CD4-positive, alpha-beta T cell treated with Interleukin-6 at 100 ng/mL for 8 hours (primary cell): ENCODE data around the gene CIB4.

ENCODE experiments used
- DNase-seq: peaks from one replicate; pipeline ENCODE4 v3.0.0-alpha.2; 2020; ENCODE audit warnings: mixed read lengths, low spot score

The CIB4 gene

DNA sequence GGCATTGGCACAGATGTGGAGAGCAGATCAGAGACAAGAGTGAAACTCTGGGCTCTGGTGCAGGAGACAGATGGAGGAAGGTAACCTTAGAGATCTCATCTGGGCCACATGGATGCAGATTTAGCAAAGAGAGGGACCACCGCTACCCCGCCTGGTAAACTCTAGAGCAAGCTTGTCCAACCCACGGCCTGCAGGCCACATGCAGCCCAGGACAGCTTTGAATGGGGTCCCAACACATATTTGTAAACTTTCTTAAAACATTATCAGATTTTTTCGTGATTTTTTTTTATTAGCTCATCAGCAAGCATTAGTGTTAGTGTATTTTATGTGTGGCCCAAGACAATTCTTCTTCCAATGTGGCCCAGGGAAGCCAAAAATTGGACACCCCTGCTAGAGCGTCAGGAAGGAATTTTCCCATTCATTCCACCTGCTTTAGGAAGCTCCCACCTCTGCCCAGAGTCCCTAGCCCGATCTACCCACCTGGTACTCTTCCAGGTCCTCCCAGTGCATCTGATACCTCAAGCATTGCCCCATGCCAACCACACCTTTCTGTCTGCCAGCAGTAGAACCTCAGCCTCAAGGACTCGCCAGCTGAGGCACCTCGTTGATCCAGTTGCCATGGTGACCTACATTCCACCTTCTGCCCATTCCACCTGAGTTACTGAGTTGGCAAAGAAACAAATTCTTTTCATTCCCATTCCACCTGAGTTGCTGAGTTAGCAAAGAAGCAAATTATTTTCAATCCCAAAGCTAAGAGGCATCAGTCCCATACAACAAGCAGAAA, at the start of gene CIB4:
TSS of gene CIB4 (minus strand) at position 586 of the 784 bp plus-strand sequence. CDS start at position 534, 52 bp downstream.
- DNase-seq, result no peak

DNA sequence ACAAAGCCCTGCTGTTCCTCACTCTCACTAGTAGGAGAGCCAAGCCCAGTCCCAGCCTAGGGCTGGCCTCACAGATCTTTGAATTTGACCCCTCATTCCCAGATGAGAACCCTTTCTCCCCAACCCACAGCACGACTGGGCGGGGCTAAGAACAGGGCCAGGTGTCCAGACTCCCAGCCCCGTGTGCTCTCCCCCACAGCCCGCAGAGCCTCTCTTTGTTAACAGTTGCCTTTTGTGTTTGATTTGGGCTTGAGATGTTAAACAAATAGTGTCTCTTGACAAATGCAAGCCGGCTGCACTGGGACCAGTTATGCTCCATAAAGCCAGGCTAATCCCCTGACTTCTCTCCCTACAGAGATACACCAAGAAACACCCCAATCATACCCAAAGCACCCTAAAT, 46.6 kb upstream of the CIB4 start:
- no peak for DNase-seq

DNA sequence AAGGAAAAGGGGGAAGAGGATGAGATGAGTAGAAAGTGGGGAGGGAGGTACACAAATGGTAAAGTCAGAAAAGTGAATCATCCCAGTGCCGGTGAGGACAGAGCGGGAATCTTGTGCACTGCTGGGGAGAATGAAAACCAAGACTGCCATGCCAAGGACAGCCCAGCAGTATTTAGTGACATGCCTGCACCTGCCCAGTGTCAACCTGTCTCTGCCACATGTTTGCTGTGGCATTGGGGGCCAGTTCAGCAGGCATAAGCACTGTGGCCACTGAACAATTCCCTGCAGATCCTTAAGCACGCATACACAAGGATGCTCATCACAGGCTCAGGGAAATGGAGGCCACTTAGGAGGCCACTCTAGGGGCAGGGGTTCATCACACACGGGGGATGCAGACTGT, 46.2 kb upstream of the CIB4 start:
- no peak for DNase-seq

DNA sequence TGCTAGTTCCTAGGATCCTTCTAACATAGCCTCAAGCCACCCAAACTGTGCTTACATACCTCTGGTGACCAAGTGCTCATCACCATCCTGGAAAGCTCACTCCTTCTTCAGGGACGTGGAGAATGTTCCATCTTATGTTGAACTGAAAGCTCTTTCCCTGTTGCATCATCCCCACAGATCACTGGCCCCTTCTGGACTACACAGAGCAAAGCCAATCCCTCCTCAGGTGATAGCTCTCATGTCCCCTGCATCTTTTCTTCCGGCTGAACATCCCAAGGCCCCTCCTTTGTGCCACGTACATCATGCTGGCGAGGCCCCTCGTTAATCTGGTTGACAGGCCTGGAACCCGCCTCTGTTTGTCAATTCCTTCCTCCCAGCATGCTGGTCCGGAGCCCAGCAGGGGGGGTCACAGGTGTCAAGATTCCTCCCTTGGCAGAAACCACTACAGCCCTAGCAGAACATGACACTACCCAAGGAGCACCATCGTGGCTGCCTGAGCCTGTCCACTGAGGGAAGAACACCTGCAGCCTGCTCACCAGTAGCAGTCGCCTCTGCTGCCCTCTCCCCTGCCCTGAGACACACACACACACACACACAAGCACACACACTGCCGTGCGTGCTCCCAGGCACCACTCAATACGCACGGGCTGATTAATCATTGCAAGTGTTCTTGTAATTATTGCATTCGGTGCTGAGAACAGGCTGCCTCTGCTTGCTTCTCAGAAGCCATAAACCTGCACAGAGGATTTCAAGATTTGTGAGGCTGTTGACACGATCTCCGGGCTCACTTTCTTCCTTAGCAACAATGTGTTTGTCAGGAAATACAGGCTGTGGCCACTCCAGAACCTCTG, 45.0 kb upstream of the CIB4 start:
- DNase-seq, result no peak

DNA sequence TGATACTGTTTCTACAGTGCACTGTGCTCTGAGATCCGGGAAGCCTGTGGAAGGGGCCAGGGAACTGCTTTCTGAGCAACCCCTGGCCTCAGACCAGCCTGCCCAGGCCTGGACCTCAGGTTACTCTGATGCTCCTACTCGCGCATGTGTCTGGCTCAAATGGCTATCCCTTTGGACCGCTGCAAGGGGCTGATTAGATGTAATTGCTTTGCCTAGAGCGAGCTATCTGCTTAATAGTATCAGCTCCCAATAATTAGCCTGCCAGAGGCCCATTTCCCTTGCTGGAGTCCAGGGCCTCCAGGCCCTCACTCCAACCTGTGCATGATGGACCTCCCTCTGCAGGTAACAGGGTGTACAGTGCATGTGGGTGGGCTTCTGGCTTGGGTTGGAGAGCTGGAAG, 44.2 kb upstream of the CIB4 start:
- no peak for DNase-seq

DNA sequence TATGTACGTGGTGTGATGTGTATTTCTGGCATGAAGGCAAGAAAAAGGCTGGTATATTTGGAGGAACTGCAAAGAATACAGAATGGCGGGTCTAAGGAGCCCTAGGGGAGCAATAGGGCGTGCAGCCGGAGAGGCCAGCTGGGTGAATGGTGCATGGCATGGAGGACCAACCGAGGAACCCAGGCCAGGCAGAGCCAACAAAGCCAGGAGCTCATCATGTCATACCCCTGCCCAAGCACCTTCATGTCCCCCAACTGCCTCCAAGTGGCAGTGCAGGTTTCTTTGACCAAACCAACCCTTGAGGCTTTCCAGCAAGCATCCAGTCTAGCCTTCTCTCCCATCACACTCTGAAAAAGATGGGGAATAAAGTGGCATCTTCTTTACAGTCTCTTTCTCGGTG, 42.4 kb upstream of the CIB4 start:
- no peak for DNase-seq

DNA sequence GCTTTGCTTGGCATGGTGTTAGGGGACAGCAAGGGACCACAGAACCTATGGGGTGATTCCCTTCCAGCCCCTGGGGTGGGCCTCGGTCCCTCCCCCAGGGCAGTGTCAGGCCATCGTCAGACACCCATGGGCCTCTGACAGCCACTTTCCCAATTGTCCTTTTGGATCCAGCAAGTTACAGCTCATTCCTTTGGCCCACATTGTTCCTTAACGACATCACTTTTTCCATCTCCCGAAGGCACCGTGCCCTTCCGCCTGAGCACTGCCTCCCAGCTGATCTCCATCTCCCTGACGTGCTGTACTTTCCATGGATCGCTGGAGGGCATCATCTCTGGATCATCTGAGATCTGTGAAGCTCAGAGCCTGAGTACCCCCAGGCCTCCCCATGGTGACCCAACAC, 41.0 kb upstream of the CIB4 start:
- no peak for DNase-seq

DNA sequence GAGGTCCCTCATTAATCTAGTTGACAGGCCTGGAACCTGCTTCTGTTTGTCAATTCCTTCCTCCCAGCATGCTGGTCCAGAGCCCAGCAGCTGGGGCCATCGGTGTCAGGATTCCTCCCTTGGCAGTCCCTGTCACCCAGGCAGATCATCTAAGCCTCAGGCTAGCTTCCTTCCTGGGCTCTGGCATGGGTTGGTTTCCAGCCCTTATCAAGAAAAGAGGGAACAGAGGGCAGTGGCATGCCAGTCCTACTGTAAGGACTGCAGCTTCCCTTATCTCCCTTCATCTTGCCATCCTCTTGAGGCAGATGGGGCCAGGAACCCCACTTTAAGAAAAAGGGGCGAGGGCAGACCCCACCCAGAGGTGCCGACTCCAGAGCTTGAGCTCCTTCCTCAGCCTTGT, 40.5 kb upstream of the CIB4 start:
- no peak for DNase-seq

DNA sequence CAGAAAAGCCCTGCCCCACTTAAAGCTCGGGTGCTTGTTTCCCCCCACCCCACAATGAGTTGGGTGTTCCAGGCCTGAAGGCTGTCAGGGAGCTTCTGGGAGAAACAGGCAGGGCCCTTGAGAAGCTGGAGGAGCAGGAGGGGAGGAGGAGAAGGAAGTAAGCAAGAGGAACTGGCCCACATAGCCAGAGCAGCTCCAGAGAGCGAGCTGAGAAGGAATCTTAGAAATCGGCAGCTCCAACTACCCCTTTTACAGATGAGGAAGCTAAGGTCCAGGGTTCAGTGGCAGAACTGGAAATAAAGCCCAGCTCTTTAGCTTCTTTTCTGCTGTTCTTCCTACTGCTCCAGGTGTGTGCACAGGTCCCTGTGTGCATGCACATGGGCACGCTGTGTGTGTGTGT, 38.7 kb upstream of the CIB4 start:
- DNase-seq, result no peak

DNA sequence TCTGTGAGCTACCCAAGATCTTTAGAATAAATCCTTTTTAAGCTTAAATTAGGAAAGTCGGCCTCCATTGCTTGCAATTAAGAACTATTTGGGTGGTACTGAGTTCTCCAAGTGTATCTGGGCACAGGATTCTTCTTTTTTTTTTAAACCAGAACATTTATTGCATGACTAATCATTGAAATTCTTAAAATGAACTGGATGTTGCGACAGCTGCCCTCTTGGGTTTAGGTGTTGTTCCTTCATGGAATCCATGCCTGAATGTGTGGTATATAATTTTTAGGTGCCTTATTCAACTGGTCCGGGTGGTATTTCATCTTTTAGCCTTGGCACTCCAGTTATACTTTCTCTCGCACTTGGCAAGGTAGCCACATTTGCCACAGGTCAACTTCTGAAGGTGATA, 36.9 kb upstream of the CIB4 start:
- DNase-seq, result no peak

DNA sequence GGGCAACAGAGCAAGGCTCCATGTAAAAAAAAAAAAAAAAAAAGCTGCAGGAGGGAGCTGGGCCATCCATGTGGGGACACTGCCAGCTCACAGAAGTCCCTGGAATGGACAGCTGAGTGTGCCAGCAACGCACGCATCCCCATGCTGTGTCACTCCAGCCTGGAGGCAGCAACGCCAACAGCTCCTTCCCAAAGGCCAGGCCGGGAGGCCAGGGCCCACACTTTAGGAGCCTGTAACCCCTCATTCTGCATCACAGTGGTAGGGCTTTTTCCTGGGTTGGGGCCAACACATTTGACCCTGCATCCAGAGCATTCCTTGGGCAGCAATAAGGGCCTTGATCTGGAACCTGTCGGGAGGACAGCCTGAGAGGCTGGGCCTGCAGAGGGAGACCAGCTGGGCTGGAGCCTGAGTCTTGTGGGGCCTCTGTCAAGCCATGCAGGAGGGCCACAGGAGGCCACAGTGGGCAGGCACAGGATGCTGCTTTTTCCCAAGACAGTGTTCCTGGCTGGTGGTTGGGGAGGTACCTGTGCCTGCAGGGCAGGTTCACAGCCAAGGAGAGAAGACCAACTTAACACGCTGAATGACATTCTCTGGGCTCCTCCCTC, 34.6 kb upstream of the CIB4 start:
- DNase-seq, result no peak

DNA sequence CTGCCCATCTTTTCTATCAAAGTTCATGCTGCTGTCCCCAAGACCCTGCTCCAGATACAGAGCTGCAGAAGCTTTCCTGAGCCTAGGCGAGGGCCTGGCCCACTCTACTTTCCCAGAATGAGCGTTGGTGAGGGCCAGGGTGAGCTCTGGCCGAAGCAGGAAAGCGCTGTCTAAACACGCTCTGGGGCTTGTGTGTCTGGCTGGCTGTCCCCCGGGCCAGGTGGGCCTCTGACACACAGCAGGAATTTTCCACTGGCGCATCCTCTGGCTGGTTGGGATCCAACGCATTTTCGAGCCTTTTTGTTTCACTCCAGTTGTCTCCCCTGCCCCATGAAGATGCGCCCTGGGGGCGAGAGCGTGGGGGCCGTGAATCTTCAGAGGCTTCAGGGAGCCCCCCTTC, 33.6 kb upstream of the CIB4 start:
- DNase-seq, result no peak

DNA sequence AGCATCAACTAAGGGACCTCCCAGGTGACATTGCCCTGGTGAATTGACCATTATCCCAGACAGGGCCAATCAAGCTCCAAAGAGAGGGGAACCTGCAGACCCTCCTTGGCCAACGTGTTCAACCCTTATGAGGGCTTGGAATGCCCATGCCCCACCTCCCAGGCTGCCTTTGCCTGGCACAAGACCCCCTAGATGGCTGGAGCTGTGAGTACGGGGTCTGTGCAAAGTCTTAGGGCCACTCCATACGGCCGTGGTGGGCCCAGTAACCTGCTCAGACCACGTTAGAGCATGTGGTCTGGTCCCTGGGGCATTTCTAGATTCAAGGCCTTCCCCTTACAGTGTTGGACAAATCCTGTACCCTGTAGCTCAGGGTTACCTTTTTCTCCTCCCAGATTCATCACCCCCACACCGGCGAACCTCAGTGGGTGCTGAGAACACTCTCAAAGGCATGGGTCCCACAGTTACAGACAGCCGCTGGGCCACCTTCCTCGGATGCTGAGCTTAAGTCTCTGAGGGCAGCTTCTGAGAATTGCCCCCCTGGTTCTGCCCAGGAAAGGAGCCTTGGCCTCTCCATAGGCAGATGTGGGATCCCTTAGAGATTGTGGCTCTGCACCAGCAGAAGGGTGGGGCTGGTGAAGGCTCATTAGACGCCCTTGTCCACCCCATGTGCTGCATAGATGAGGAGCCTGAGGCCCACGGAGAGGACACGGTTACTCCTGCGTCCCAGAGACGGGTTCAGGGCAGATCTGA, 33.0 kb upstream of the CIB4 start:
- DNase-seq, result no peak

DNA sequence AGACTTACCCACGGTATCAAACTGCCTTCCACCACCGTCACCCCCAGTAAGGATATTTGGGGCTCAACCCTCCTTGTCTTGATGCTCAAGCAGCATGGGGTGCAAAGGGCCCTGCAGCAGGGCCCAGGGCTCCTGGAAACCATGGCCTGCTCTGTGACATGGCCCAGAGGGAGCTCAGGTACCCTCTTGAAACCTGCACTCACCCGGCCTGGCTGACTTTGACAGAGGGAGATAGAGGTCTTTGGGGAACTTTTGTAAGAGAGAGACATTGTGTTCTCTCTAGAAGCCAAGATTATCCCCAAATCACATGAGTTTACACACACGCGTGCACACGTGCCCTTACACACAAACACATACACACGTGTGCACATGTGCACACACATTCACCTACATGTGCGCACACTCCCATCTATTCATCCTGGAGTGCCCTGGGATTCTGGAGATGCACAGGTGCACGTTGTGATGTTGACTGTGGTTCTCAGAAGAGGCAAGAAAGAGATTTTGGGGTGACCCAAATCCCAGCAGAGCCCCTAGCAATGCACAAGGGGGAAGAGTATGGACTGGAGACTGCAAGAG, 31.7 kb upstream of the CIB4 start:
- DNase-seq, result no peak

DNA sequence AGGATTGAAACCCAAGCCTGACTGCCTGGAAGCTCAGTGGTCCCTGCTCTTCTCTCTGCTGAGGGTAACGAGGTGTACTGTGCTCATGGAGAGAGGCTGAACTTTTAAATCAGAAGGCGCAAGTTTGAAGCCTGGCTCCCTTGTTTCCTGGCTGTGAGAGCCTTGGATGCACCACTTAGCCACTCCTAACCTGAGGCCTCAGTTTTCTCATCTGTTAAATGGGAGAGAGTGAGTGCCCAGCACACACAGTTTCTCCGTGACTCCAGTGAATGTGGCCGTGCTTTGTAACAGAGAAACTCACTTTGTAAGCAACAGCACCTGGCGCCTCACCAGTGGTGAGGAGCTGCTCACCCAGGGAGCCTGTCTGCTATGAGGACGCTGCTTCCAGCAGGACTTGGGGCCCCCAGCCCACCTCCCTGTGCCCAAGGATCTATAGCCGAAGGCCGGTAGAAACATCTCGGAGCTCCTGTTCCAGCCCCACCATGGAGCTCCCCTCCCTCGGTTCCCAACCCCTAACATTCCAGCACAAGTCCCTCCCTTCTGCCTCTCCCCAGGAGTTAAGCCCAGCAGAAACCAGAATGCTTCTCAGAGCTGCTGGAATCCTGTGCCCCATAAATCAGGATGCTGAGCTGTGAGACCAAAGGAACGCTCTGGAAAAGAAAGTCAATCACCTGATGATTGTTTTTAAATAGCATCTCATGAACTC, 31.1 kb upstream of the CIB4 start:
- no peak for DNase-seq

DNA sequence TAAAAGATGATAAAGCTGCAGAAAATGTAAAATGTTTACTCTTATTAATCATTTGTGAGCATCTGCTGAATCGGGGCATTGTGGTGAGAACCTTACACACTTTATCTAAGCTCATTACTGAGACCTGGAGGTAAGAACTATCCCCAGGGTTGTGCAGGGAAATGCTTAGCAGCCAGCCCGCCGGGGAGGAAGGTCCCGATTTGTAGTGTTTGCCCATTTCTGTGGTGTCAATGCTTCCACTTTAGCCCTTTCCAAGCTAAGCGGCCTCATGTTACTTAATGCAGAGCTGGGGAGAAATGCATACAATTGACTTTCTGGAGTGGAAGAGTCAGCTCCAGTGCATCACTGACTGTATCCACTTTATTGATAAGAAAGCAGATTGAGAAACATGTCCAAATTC, 30.5 kb upstream of the CIB4 start:
- DNase-seq, result no peak

DNA sequence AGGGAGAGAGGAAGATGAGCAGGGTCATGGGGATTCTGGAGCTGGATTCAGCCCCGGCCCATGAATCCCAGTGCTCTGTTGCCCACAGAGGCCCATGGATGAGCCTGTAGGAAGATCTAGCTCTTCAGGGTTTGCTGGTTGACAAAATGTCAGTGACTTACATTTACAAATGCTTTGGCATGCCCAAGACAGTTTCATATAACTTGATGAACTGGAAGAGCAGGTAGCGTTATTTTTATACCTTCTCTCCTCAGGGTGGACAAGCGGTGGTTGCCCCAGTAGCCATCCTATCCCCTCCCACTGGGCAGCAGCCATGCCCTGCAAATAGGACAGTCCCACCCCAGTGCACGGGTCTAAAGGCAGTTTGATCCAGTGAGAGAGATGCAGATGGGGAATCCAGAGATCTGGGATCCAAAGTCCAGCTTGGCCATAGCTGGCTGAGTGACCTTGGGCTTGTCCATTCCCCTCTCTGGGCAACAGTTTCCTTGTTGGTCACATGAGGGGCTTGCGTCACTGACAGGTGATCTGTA, 29.8 kb upstream of the CIB4 start:
- DNase-seq, result no peak

DNA sequence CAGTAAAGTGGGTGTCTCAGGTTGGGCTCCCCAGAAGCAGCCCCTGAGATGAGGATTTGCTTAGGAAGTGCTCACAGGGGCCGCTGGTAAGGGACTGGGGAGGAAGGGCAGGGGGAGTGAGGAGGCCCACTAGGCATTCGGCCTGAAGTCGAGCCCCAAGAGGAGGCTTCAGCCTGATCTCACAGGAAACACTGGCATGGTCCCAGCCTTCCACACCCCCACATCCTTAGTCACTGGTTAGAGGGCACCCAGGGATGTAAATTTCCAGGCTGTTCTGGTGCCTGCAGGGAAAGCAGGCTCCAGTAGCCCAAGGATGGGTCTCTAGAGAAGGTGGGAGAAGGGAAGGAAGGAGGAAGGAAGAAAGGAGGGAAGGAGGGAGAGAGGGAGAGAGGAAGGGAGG, 29.0 kb upstream of the CIB4 start:
- no peak for DNase-seq

DNA sequence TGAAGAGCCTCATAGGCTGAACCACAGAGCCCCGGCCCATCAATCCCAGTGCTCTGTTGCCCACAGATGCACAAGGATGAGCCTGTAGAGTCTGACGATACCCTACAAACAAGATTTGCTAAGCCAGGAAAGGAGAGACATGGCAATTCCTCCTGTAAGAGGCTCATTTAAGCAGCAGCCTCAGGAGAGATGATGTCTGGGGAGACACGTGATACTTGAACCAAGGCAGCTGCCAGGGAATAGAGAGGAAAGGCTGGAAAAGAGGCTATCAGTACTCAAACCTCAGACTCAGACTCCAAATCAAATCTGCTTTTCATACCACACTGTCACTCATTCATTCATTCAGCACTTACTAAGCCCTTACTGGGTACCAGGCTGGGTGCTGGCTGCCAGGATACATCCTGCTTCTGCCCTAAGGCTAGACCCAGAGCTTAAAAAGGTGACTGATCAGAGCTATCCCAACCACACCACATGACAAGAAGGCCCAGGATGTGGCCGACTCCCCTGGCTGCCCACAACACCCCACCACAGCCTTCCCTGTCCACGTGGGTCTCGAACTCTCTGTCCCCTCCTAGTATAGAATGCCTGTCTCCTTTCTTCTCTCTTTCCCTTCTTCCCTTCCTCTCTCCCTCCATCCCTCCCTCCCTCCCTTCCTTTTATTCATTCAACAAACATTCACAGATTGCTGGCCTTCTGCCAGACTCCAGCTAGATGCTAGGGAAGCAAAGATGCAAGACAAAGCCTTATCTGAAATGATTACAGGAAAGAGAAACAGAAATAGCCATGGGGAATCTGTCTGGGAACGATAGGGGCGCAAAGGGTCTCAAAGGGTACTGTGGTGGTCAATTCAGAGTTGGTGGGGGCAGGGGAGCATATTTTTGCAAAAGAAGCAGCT, 27.9 kb upstream of the CIB4 start:
- no peak for DNase-seq

DNA sequence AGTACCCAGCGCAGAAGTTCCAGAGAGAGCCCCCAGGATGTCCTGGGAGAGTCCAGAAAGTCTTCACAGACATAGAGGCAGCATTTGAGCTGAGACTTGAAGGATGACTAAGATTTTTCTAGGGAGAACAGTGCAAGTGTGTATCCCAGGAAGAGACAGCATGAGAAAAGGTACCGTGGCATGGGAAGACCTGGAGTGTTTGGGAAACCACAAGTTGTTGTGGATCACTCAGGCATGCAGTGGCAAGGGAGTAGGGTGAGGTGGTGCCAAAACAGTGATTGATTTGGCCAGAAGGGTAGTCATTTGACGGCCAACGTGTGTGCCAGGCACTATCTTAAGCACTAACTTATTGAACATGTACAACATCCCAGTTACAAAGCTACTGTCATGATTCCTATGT, 26.9 kb upstream of the CIB4 start:
- no peak for DNase-seq
